Prostate gland (tissue), 2 donors: ENCODE data around the gene CYP2E1. TPM values are rescaled to one million over a fixed set of nuclear protein-coding genes. Genes with fewer than 3 reads are reported as not detected.

Experiments used
- DNase-seq: peaks from one replicate; pipeline ENCODE4 v3.0.0-alpha.2; 2019; ENCODE audit warnings: low spot score
- H3K27ac ChIP-seq, 2 donors: fragments of 200-600 bp; sonication (generic); 2 replicates each; pipeline ENCODE4 v1.5.1; 2017 to 2019
- H3K27me3 ChIP-seq: fragments of 200-600 bp; sonication (generic); replicated peaks from 2 replicates; pipeline ENCODE4 v1.5.1; 2019; ENCODE audit not compliant: insufficient read depth
- H3K36me3 ChIP-seq, 2 donors: fragments of 200-600 bp; sonication (generic); 1 replicate in 1 of 2; 2 replicates in 1 of 2; pipeline versions ENCODE4 v1.5.1 to v1.8.1; 2017 to 2019
- H3K4me1 ChIP-seq: fragments of 200-600 bp; sonication (generic); replicated peaks from 2 replicates; pipeline ENCODE4 v1.5.1; 2019
- H3K4me3 ChIP-seq, 2 donors: fragments of 200-600 bp; sonication (generic); 2 replicates each; pipeline ENCODE4 v1.5.1; 2017 to 2019
- H3K9me3 ChIP-seq: fragments of 200-600 bp; sonication (generic); 2 replicates; pipeline ENCODE4 v1.5.1; 2017
- CTCF ChIP-seq, 4 experiments: fragments of 200-600 bp in 2 of 4; fragments of 450-650 bp in 2 of 4; sonication (generic) in 2 of 4; IDR thresholded peaks; 1 replicate in 3 of 4; 2 replicates in 1 of 4; pipeline ENCODE4 v1.5.1; 2016 to 2019; ENCODE audit warnings: antibody characterized with exemption in 4 of 4, mild to moderate bottlenecking in 2 of 4, moderate library complexity in 2 of 4
- POLR2A ChIP-seq: fragments of 450-650 bp; IDR thresholded peaks from one replicate; pipeline ENCODE4 v1.6.1; 2016; ENCODE audit warnings: antibody characterized with exemption, mild to moderate bottlenecking
- POLR2AphosphoS5 ChIP-seq: sonication (generic); formaldehyde crosslinking; IDR thresholded peaks from one replicate; pipeline ENCODE4 v1.6.1; 2017; ENCODE audit warnings: antibody characterized with exemption
- WGBS: methylation state at CpG from one replicate; pipeline ENCODE4 v1.1.5; 2018; 5-methylcytosine and 5-hydroxymethylcytosine counted together
- intact Hi-C: fragments of 100-400 bp; cut with DNase I; formaldehyde crosslinking; loops from one replicate; pipeline ENCODE4 v1.14.2; 2022
- total RNA-seq, 2 donors: library from RNA; depleted of rRNA; stranded (reverse); fragments of >200 nt; gene quantifications; one replicate each; pipeline ENCODE4 v1.1.0, GENCODE V29; 2016

CYP2E1 gene
- total RNA-seq, 2 donors from 2014 or later: 3.7 to 8.1 TPM

DNA sequence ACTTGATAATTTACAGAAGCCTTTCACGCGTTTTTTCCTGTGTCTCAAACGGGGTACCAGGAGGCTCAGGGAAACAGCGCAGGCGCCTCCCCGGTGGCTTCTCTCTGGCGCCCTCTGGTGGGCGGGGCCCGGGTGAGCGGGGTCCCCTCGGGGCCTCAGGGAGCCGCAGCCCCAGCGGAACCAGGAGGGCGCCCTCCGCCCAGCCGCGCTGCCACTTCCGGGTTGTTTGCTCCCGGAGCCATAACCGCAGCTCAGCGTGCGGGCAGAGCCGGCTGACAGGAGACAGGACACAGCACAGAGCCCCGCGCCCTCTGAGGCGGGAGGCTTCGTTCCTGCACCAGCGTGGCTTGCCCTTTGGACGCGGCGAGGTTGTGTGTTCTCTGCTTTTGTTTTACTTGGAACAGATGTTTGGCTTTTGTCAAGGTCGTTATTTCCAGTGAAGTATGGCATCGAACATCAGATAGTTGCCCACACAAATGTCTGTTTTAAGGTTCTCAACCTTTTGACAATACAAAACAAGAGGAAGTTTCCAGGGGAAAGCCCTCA, 6.9 kb upstream of the CYP2E1 start:
- 2% methylated on average over 32 of the region's 33 CpGs for WGBS
- intact Hi-C loops: no loop called here
- Histone ChIP-seq H3K4me1 (no peaks in the 10 kb centered on the region), H3K27ac (no peak overlapping the region), H3K27me3 (no peaks in the 10 kb centered on the region), H3K36me3 (no peaks in the 10 kb centered on the region), H3K9me3 (no peaks in the 10 kb centered on the region), H3K4me3 (peak overlapping the region; percentile 15 to 29)
- DNase-seq: peak; percentile 49
- TF ChIP-seq POLR2AphosphoS5 (peak; percentile 32), CTCF (IDR thresholded peaks at IDR 0.05) (peak; percentile 46 to 80 (median 67)), POLR2A (no peak)

DNA sequence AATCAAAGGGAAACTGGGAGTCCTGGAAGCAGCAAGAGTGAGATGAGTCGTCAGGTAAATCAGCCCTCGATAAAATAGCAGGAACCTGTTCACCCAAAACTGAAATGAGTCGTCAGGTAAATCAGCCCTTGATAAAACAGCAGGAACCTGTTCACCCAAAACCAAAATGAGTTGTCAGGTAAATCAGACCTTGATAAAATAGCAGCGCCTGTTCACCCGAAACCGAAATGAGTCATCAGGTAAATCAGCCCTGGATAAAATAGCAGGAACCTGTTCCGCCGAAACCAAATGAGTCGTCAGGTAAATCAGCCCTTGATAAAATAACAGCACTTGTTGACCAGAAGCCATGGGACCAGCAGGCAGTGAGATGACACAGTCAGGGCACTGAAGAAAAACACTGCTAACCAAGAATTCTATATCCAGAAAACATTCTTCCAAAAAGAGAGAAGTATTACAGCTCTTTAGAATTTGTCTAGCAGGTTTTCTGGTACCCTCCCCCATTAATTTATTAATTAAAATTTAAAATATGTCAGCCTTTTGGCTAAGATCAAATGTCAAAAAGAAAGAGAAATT, 3.4 kb upstream of the CYP2E1 start:
- no peaks in the 10 kb centered on the region for H3K4me1 ChIP-seq
- no peak overlapping the region for H3K27ac ChIP-seq
- TF ChIP-seq POLR2AphosphoS5 (no peak), CTCF (IDR thresholded peaks at IDR 0.05) (no peak), POLR2A (no peak)
- 85% methylated on average over 9 of the region's 9 CpGs for whole genome bisulfite sequencing
- intact Hi-C loops: no loop called here
- no peak for DNase-seq
- no peak overlapping the region for H3K4me3 ChIP-seq
- H3K27me3 ChIP-seq: no peaks in the 10 kb centered on the region
- no peaks in the 10 kb centered on the region for H3K9me3 ChIP-seq
- H3K36me3 ChIP-seq: no peaks in the 10 kb centered on the region

DNA sequence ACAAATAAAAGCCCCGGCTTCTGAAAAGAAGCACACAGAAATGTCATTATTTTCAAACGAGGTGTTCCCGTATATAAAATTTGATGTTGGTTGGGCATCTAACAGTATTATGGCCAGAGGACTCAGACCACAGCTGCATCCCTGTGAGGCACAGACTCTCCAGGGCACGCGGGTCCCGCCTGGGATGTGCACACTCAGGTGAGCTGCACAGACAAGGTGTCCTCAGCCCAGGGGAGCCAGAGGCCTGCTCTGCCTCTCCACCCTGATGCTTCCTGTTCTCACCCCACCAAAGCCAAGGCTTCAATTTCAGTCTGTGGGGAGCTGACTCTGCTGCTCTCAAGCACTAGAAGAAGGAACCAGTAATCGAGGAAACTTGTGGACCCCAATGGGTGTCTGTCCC, 1.7 kb upstream of the CYP2E1 start:
- intact Hi-C loops: no loop called here
- Histone ChIP-seq H3K4me1 (no peaks in the 10 kb centered on the region), H3K27me3 (no peaks in the 10 kb centered on the region), H3K36me3 (no peaks in the 10 kb centered on the region), H3K4me3 (no peak overlapping the region), H3K27ac (no peak overlapping the region), H3K9me3 (no peaks in the 10 kb centered on the region)
- TF ChIP-seq POLR2AphosphoS5 (no peak), CTCF (IDR thresholded peaks at IDR 0.05) (no peak), POLR2A (no peak)
- DNase-seq: no peak
- WGBS: 84% methylated on average over 7 of the region's 7 CpGs

- H3K27ac ChIP-seq: no peak overlapping the region
- TF ChIP-seq POLR2A (no peak), POLR2AphosphoS5 (no peak), CTCF (IDR thresholded peaks at IDR 0.05) (no peak)
Measured at GRCh38 chr10:133527771-133528271, 658 bp downstream of the CYP2E1 start.

GRCh38 chr10:133528296-133528844, 1.2 kb downstream of the CYP2E1 start:
- intact Hi-C loops: no loop called here
- no peak for DNase-seq
- H3K4me1 ChIP-seq: no peaks in the 10 kb centered on the region
- no peaks in the 10 kb centered on the region for H3K36me3 ChIP-seq
- peak overlapping the region; percentile 17 to 19 for H3K4me3 ChIP-seq
- TF ChIP-seq POLR2AphosphoS5 (no peak), POLR2A (no peak), CTCF (IDR thresholded peaks at IDR 0.05) (no peak)
- no peak overlapping the region for H3K27ac ChIP-seq
- no peaks in the 10 kb centered on the region for H3K27me3 ChIP-seq
- 35% methylated on average over 50 of the region's 50 CpGs for WGBS
- H3K9me3 ChIP-seq: no peaks in the 10 kb centered on the region

More at GRCh38 chr10:133527771-133528271, 658 bp downstream of the CYP2E1 start:
- DNase-seq: no peak
- Histone ChIP-seq H3K4me1 (no peaks in the 10 kb centered on the region), H3K4me3 (peak overlapping the region; percentile 17 to 19), H3K27me3 (no peaks in the 10 kb centered on the region), H3K9me3 (no peaks in the 10 kb centered on the region), H3K36me3 (no peaks in the 10 kb centered on the region)
- intact Hi-C loops: no loop called here
- WGBS: 50% methylated on average over 51 of the region's 51 CpGs
